NCI-H82 treated with DMSO at 0.1 percent for 48 hours (cell line): ENCODE data around the gene C6orf15.
"Not testable (repeated sequence)": the region's sequence is repeated elsewhere in the genome, so short reads cannot be mapped to it uniquely, and the experiment has no call there.

Experiments
- DNase-seq: peaks from one replicate; lab custom pipeline; 2025; ENCODE audit not compliant: unreplicated experiment; lab: John Stamatoyannopoulos, UW

The C6orf15 gene

GRCh38 chr6:31070711-31071197 is 41.6 kb downstream of the C6orf15 start:
- DNase-seq, result no peak

- DNase-seq, result peak; percentile 35
Observed at GRCh38 chr6:31068669-31069340, 43.6 kb downstream of the C6orf15 start.

GRCh38 chr6:31067891-31068668 is 44.3 kb downstream of the C6orf15 start:
- not testable (repeated sequence) for DNase-seq

GRCh38 chr6:31067028-31067427 is 45.3 kb downstream of the C6orf15 start:
- not testable (repeated sequence) for DNase-seq

- no peak for DNase-seq
Observed at GRCh38 chr6:31065556-31065955, 46.8 kb downstream of the C6orf15 start.

- no peak for DNase-seq
Observed at GRCh38 chr6:31063906-31064435, 48.4 kb downstream of the C6orf15 start.
